K562 (cell line): ENCODE data around the gene NOTCH3. TPM values are rescaled to one million over a fixed set of nuclear protein-coding genes. Genes with fewer than 3 reads are reported as not detected.

Experiments
- ASH1L ChIP-seq: fragments of 450-650 bp; IDR thresholded peaks from 2 replicates; pipeline ENCODE4 v1.6.1; 2018; ENCODE audit warnings: borderline replicate concordance, mild to moderate bottlenecking, low read depth; ENCODE audit not compliant: partially characterized antibody
- BDP1 ChIP-seq: IDR thresholded peaks from 3 replicates; pipeline ENCODE4 v1.6.1; 2011; ENCODE audit not compliant: insufficient read length, insufficient read depth
- CREM ChIP-seq: IDR thresholded peaks from 2 replicates; pipeline ENCODE4 v1.6.1; 2014; ENCODE audit warnings: antibody characterized with exemption, low read depth
- EGR1 ChIP-seq: fragments of 450-650 bp; conservative IDR thresholded peaks from 2 replicates; pipeline ENCODE4 v1.6.1; 2017; ENCODE audit warnings: mild to moderate bottlenecking
- KDM1A ChIP-seq, 2 experiments: fragments of 450-650 bp; IDR thresholded peaks; 2 replicates each; pipeline ENCODE4 v1.6.1; 2016; ENCODE audit warnings: mild to moderate bottlenecking in 2 of 2
- MBD2 ChIP-seq: sonication (generic); IDR thresholded peaks from 2 replicates; pipeline ENCODE4 v1.6.1; 2016; ENCODE audit warnings: low read depth, borderline replicate concordance
- MNT ChIP-seq, 2 experiments: fragments of 450-650 bp; conservative IDR thresholded peaks; 2 replicates each; pipeline ENCODE4 v1.6.1; 2017; ENCODE audit warnings: mild to moderate bottlenecking in 2 of 2, moderate library complexity in 2 of 2
- MYNN ChIP-seq, 2 experiments: sonication (generic); formaldehyde crosslinking in 1 of 2; IDR thresholded peaks; 2 replicates each; pipeline versions ENCODE4 v1.5.0 to v1.6.1; 2016 to 2020; ENCODE audit warnings: antibody characterized with exemption in 1 of 2, missing genetic modification reagents in 1 of 2
- NBN ChIP-seq: fragments of 450-650 bp; IDR thresholded peaks from 2 replicates; pipeline ENCODE4 v1.6.1; 2016; ENCODE audit warnings: low read depth, mild to moderate bottlenecking
- PRDM10 ChIP-seq: fragments of 450-650 bp; IDR thresholded peaks from 2 replicates; pipeline ENCODE4 v1.6.1; 2018; ENCODE audit not compliant: partially characterized antibody
- RBM22 ChIP-seq: fragments of 200-400 bp; formaldehyde crosslinking; IDR thresholded peaks from 2 replicates; pipeline ENCODE4 v1.6.1; 2018; ENCODE audit warnings: low read length, low read depth; ENCODE audit not compliant: poor library complexity, severe bottlenecking
- VEZF1 ChIP-seq: fragments of 200-800 bp; sonication (Bioruptor generic); IDR thresholded peaks from 2 replicates; pipeline ENCODE4 v1.6.1; 2017; ENCODE audit warnings: missing genetic modification characterization, missing compliant biosample characterization
- ZBTB5 ChIP-seq: fragments of 450-650 bp; IDR thresholded peaks from 2 replicates; pipeline ENCODE4 v1.6.1; 2017; ENCODE audit warnings: antibody characterized with exemption
- ZBTB7A ChIP-seq: IDR thresholded peaks from 2 replicates; pipeline ENCODE4 v1.6.1; 2011; ENCODE audit warnings: low read depth, mild to moderate bottlenecking, low read length, moderate library complexity, borderline replicate concordance; ENCODE audit not compliant: control insufficient read depth
- ZFP36 ChIP-seq: fragments of 150-350 bp; IDR thresholded peaks from 2 replicates; pipeline ENCODE4 v1.6.1; 2018; ENCODE audit warnings: low read length, low read depth; ENCODE audit not compliant: partially characterized antibody
- ZNF124 ChIP-seq: sonication (generic); formaldehyde crosslinking; IDR thresholded peaks from 2 replicates; pipeline ENCODE4 v1.8.1; 2022; ENCODE audit warnings: missing genetic modification reagents
- ZNF316 ChIP-seq: fragments of 450-650 bp; IDR thresholded peaks from 2 replicates; pipeline ENCODE4 v1.6.1; 2016
- ZNF384 ChIP-seq: IDR thresholded peaks from 2 replicates; pipeline ENCODE4 v1.6.1; 2012; ENCODE audit warnings: low read depth, low read length, improper control_type of control experiment
- ZNF436 ChIP-seq: fragments of 250-450, 450-650 bp; sonication (Bioruptor Pico); formaldehyde crosslinking; IDR thresholded peaks from 2 replicates; pipeline ENCODE4 v1.7.0; 2020; ENCODE audit warnings: mild to moderate bottlenecking
- polyA plus RNA-seq, 8 experiments: library from polyadenylated mRNA; depleted of rRNA in 4 of 8; stranded (reverse) in 5 of 8; unstranded in 3 of 8; fragments of >200 nt; fragmentation: Nextera tagmentation in 2 of 8; fragmentation: Illumina TruSeq in 1 of 8; extraction: Ambion mirVana in 2 of 8; extraction: Trizol in 1 of 8; gene quantifications; 2 replicates each; pipeline versions ENCODE4 v1.2.1 to v1.2.3, GENCODE V29; 2011 to 2014; ENCODE audit warnings: inconsistent platforms in 1 of 8, missing spikeins in 1 of 8
- total RNA-seq, 7 experiments: library from RNA; depleted of rRNA in 6 of 7; stranded (reverse); fragments of >200 nt in 6 of 7; fragmentation: Illumina TruSeq in 2 of 7; extraction: Trizol in 2 of 7; gene quantifications; 2 replicates each; pipeline versions ENCODE4 v1.2.1 to v1.2.3, GENCODE V29; 2011 to 2021; ENCODE audit warnings: low replicate concordance in 1 of 7

The NOTCH3 gene
- total and polyA plus RNA-seq, 9 of the 15 experiments (the other 6 are each of a cell fraction or from before 2014, with no cell fraction given), result under 0.01 to 1.2 (median 0.16) TPM

GRCh38 chr19:15222738-15223648, 22.2 kb upstream of the NOTCH3 start (continued):
- TF ChIP-seq PRDM10, result peak; percentile 5
- peak; percentile 76 for TF ChIP-seq ZBTB7A
- no peak for TF ChIP-seq ZNF124
- no peak for TF ChIP-seq ZBTB5
- TF ChIP-seq KDM1A (IDR thresholded peaks at IDR 0.05), result peak; percentile 47 to 52
- TF ChIP-seq VEZF1 (CRISPR knock-in tag), result peak; percentile 78
- peak; percentile 92 for TF ChIP-seq ZFP36
- 0 out of 2 replicates have a peak, but pooled peaks have one; percentile 29 for TF ChIP-seq ZNF436 (CRISPR knock-in tag)
- peak; percentile 62 for TF ChIP-seq ASH1L
- no peak for TF ChIP-seq BDP1
- TF ChIP-seq ZNF384, result peak; percentile 97
- TF ChIP-seq NBN, result no peak
- TF ChIP-seq MBD2, result peak; percentile 77
- peak; percentile 52 for TF ChIP-seq CREM
- peak; percentile 85 for TF ChIP-seq EGR1
- peak in 1 of 2 experiments; percentile 55; a peak in 1 of 4 replicates for TF ChIP-seq MNT (conservative IDR thresholded peaks at IDR 0.05)
- TF ChIP-seq RBM22, result peak; percentile 100
- peak; percentile 99 for TF ChIP-seq MYNN (IDR thresholded peaks at IDR 0.05)
- peak; percentile 89 for TF ChIP-seq MYNN (CRISPR knock-in tag; IDR thresholded peaks at IDR 0.05)
- TF ChIP-seq ZNF316, result 0 out of 2 replicates have a peak, but pooled peaks have one; percentile 5
